HCT116 (cell line): Measurements from ENCODE around the gene ATP6AP1.
"Not testable (repeated sequence)": the region's sequence is repeated elsewhere in the genome, so short reads cannot be mapped to it uniquely, and the experiment has no call there.

ENCODE experiments used
- ATF3 ChIP-seq: IDR thresholded peaks from 2 replicates; pipeline ENCODE4 v1.6.1; 2012
- CTCF ChIP-seq, 3 experiments: fragments of 200-600 bp in 1 of 3; sonication (generic) in 1 of 3; IDR thresholded peaks in 2 of 3; conservative IDR thresholded peaks in 1 of 3; 2 replicates each; pipeline ENCODE4 v1.5.1; 2012 to 2017; ENCODE audit warnings: low read depth in 2 of 3, low read length in 2 of 3, antibody characterized with exemption in 1 of 3, borderline replicate concordance in 1 of 3, control low read depth in 1 of 3, mild to moderate bottlenecking in 1 of 3, mixed read lengths in 1 of 3, mixed run types in 1 of 3, moderate library complexity in 1 of 3; ENCODE audit not compliant: insufficient read depth in 1 of 3
- EGR1 ChIP-seq: IDR thresholded peaks from 2 replicates; pipeline ENCODE4 v1.6.1; 2012; ENCODE audit warnings: low read depth
- EZH2 ChIP-seq: fragments of 200-600 bp; sonication (generic); IDR thresholded peaks from 2 replicates; pipeline ENCODE4 v1.6.1; 2017; ENCODE audit warnings: antibody characterized with exemption, mixed run types
- EZH2phosphoT487 ChIP-seq: fragments of 200-600 bp; IDR thresholded peaks from 2 replicates; pipeline ENCODE4 v1.6.1; 2018; ENCODE audit warnings: antibody characterized with exemption, borderline replicate concordance
- FOSL1 ChIP-seq: IDR thresholded peaks from 2 replicates; pipeline ENCODE4 v1.6.1; 2012; ENCODE audit warnings: low read depth
- POLR2A ChIP-seq: IDR thresholded peaks from 2 replicates; pipeline ENCODE4 v1.7.0; 2011; ENCODE audit warnings: borderline replicate concordance; ENCODE audit not compliant: insufficient read depth, insufficient read length; ENCODE audit errors: extremely low read depth
- POLR2AphosphoS5 ChIP-seq: IDR thresholded peaks from 2 replicates; pipeline ENCODE4 v1.6.1; 2011; ENCODE audit warnings: mild to moderate bottlenecking, low read depth, low read length, moderate library complexity
- RAD21 ChIP-seq: IDR thresholded peaks from 2 replicates; pipeline ENCODE4 v1.6.1; 2012; ENCODE audit warnings: low read depth, mild to moderate bottlenecking
- REST ChIP-seq: IDR thresholded peaks from 2 replicates; pipeline ENCODE4 v1.6.1; 2012; ENCODE audit warnings: low read depth
- SP1 ChIP-seq: IDR thresholded peaks from 2 replicates; pipeline ENCODE4 v1.6.1; 2012; ENCODE audit warnings: low read depth
- TCF7L2 ChIP-seq: IDR thresholded peaks from 2 replicates; pipeline ENCODE4 v1.7.0; 2011; ENCODE audit warnings: borderline replicate concordance, inconsistent platforms; ENCODE audit not compliant: insufficient read depth, insufficient read length; ENCODE audit errors: extremely low read depth
- YY1 ChIP-seq: IDR thresholded peaks from 2 replicates; pipeline ENCODE4 v1.6.1; 2011; ENCODE audit warnings: low read length, low read depth, moderate library complexity, mild to moderate bottlenecking; ENCODE audit not compliant: insufficient replicate concordance; ENCODE audit errors: extremely low read depth

- TF ChIP-seq POLR2A; RAD21; CTCF (IDR thresholded peaks at IDR 0.05 in 2 of 3, conservative IDR thresholded peaks at IDR 0.05 in 1 of 3; ENCODE audit: borderline replicate concordance in 1 of 3, insufficient read depth in 1 of 3, low read depth in 2 of 3, low read length in 2 of 3); EGR1; POLR2AphosphoS5; EZH2; ATF3; REST; EZH2phosphoT487; FOSL1; SP1; YY1; TCF7L2: not testable (repeated sequence)
These were observed 40.4 kb upstream of the ATP6AP1 start for GRCh38 chrX:154388094-154388493.
